NCI-H2196 (cell line): ENCODE data around the gene GSTCD.

Experiments used
- DNase-seq: peaks from one replicate; lab custom pipeline; 2025; ENCODE audit not compliant: unreplicated experiment; lab: John Stamatoyannopoulos, UW

GSTCD gene

DNA sequence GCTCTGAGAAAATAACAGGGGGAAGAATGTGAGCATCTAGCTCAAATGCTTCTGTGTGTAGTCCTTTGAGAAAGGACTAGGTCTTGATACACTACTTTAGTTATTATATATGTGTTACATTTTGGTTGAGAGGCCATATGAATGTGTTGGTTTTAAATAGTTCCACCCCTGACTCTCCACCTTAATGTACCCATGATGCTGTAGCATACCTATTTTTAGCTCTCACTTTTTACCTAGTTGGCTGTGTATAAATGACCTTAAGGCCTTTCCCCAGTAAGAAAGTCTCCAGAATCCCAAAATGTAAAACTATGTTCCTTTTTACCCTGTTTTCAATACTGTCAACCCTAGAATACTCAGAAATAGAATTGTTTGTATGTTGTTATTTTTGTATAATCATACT lies 166.6 kb downstream of the GSTCD start:
- DNase-seq = no peak

DNA sequence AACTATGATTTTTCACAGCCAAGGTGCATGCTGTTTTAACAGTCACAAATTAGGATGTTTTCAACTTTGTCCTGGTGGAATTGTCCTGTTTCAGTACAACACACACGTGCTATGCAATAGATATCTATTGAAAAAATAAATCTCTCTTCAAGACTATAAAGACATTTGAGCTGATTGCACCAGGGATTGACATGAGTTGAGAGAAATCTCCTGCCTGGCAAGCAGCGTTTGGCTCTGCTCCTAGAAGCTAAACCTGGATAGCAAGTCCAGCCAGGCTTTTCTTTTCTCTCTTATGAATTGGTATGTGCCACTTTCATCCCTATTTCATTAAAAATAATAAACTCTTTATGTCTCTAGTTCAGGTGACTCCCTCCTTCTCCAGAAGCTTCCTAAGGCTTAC lies 170.1 kb downstream of the GSTCD start:
- no peak for DNase-seq

DNA sequence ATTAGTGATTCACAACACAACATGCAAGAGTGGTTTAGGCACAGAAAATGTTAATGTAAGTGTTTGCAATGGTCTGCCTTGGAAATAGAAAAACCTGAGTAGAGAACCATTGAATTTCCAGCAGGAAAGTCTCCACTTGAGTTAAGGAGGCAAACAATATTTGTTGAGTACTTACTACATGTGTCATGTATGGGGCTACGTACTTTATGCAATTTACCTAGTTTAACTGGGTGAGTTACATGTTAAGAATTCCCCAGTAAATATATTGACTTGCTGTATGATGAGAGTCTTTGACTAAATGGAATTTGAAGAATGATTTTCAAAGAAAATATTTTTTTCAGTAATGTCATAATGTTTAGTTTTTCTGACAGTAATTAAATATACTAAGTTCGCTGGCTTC lies 178.9 kb downstream of the GSTCD start:
- no peak for DNase-seq

DNA sequence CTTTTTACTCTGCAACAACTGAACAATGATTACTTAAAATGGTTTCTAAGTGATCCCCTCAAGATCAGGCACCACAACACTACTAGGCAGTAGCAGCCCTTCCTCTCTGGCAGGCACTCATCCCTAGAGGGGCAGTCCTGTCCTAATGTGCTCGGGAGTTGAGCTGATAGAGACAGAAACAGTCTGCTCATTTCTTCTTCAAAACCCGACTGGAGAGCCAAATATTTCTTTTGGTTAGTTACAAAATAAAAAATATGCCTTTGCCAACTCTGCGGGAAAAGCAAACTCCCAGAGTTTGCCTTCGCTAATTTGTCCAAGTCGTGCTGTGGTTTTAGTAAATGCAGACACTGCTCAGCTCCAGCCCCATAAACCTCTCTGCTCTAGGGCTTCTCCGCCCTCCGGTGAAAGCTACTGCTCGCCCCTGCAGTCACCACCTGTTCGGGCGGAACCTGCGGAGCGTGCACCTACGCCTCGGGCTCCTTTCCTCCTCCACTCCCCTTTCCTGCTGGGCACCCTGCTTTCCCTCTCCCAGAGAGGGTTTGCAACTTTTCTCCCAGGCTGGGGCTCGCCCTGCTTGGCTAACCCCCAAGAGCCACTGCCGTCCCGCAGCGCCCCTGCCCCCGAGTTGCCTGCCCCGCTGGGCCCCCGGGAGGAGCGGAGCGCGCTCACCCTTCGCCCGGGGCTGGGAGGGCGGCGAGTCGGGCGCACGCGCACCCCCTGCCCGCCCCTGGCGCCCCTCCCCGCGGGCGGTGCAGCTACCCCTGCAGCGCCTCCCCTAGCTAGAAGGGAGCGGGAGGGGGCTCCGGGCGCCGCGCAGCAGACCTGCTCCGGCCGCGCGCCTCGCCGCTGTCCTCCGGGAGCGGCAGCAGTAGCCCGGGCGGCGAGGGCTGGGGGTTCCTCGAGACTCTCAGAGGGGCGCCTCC lies 186.3 kb downstream of the GSTCD start, which contains the start of gene NPNT:
TSS of gene NPNT (plus strand) at position 812 of the 923 bp plus-strand sequence. CDS start 182 bp downstream, outside the sequence.
- peak; percentile 46 for DNase-seq

DNA sequence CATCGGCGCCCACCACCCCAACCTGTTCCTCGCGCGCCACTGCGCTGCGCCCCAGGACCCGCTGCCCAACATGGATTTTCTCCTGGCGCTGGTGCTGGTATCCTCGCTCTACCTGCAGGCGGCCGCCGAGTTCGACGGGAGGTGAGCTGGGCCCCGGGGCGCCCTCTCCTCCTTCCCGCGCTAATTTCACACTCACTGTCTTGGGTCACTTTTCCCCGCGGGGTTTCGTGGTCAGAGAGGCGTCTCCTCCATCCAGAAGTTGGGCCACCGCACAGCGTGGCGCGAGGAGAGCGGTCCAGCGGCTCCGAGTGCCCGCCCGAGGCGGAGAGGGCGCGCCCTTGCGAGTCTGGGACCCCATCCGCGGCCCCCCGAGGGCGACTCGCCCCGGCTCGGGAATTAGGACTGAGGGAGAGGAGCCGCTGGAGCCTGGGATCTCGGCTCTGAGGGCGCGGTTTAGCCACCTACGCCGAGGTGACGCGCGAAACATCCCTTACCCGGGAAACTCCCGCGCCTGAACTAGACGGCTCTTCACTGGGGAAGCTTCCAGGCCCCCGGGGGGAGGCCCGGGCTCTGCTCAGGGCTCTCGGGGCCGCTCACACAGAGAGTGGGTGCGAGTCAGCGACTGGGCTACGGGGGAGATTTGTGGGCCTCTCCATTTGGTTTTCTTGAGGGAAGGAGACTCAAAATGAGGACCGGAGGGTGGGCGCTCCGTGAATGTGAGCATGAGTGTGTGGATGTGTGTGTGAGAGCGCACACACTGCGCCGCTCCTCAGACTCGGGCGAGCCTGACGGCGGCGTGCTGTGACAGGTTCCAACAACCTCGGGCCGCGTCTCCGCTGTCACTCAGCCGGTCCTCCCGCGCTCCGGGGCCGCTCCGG lies 187.2 kb downstream of the GSTCD start:
- DNase-seq = peak; percentile 7

DNA sequence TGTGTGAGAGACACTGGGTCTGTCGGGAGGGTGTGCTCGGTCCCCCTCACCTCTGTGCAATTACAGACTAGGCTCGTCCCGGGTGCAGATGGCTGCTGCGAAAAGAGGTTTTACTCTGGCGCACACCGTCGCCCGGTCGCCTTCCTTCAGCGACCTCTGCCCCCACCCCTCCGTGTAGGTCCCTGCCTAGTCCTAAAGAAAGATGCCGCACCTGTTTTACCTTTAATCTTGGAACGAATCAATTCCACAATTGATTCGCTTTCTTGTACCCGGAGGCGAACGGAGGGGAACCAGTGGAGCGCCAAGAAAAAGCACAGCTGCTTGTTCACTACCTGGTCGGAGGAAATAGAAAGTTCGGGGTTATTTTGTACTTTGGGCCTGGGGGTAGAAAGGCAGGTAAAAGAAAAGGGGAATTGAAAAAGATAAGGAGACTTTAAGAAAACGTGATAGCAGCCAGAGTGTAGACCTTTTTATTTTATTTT lies 187.9 kb downstream of the GSTCD start:
- no peak for DNase-seq
